Neural progenitor cell (in vitro differentiated cells): Measurements from ENCODE around the gene DYNLT3. TPM values are rescaled to one million over a fixed set of nuclear protein-coding genes. Genes with fewer than 3 reads are reported as not detected.

Experiments used
- DNase-seq: peaks from one replicate; pipeline ENCODE4 v3.0.0-alpha.2; 2016; ENCODE audit warnings: low spot score
- H2AFZ ChIP-seq: fragments of 200-600 bp; sonication (generic); replicated peaks from 2 replicates; pipeline ENCODE4 v1.6.1; 2016; ENCODE audit warnings: antibody characterized with exemption
- H3F3A ChIP-seq: fragments of 200-600 bp; sonication (generic); 2 replicates; pipeline ENCODE4 v1.6.1; 2016; ENCODE audit warnings: antibody characterized with exemption, low read depth
- H3K27ac ChIP-seq: fragments of 200-600 bp; sonication (generic); 2 replicates; pipeline ENCODE4 v1.5.1; 2016; ENCODE audit warnings: mild to moderate bottlenecking
- H3K27me3 ChIP-seq: fragments of 200-600 bp; sonication (generic); 2 replicates; pipeline ENCODE4 v1.6.1; 2016; ENCODE audit warnings: mild to moderate bottlenecking, moderate library complexity
- H3K36me3 ChIP-seq: fragments of 200-600 bp; sonication (generic); 2 replicates; pipeline ENCODE4 v1.5.1; 2016
- H3K4me1 ChIP-seq: fragments of 200-600 bp; sonication (generic); 2 replicates; pipeline ENCODE4 v1.6.1; 2016; ENCODE audit warnings: mixed run types
- H3K4me2 ChIP-seq: fragments of 200-600 bp; sonication (generic); 2 replicates; pipeline ENCODE4 v1.6.1; 2016
- H3K4me3 ChIP-seq: fragments of 200-600 bp; sonication (generic); 2 replicates; pipeline ENCODE4 v1.5.1; 2016
- H3K79me2 ChIP-seq: fragments of 200-600 bp; sonication (generic); 2 replicates; pipeline ENCODE4 v1.6.1; 2016; ENCODE audit warnings: low read depth
- H3K9ac ChIP-seq: fragments of 200-600 bp; sonication (generic); 2 replicates; pipeline ENCODE4 v1.6.1; 2016
- H3K9me3 ChIP-seq: fragments of 200-600 bp; sonication (generic); 2 replicates; pipeline ENCODE4 v1.5.1; 2016; ENCODE audit warnings: low read depth
- H4K20me1 ChIP-seq: fragments of 200-600 bp; sonication (generic); 2 replicates; pipeline ENCODE4 v1.6.1; 2016; ENCODE audit warnings: low read depth
- H3K27ac Mint-ChIP-seq: 3 replicates; pipeline ENCODE4 v1.8.0; 2021; ENCODE audit warnings: mixed read lengths
- H3K27me3 Mint-ChIP-seq: 2 replicates; pipeline ENCODE4 v1.8.0; 2022; ENCODE audit warnings: low read depth, mild to moderate bottlenecking, inconsistent platforms, moderate library complexity, mixed read lengths; ENCODE audit not compliant: insufficient read depth
- H3K36me3 Mint-ChIP-seq: 3 replicates; pipeline ENCODE4 v1.8.0; 2021; ENCODE audit warnings: mixed read lengths
- H3K4me1 Mint-ChIP-seq: 3 replicates; pipeline ENCODE4 v1.8.0; 2021; ENCODE audit warnings: mixed read lengths
- H3K4me3 Mint-ChIP-seq: 3 replicates; pipeline ENCODE4 v1.8.0; 2021; ENCODE audit warnings: mild to moderate bottlenecking, moderate library complexity, mixed read lengths
- H3K9me3 Mint-ChIP-seq: 3 replicates; pipeline ENCODE4 v1.8.0; 2020; ENCODE audit warnings: mixed read lengths
- EZH2 ChIP-seq: fragments of 200-600 bp; sonication (generic); IDR thresholded peaks from 2 replicates; pipeline ENCODE4 v1.6.1; 2017; ENCODE audit warnings: antibody characterized with exemption, mild to moderate bottlenecking, moderate library complexity
- EZH2phosphoT487 ChIP-seq: fragments of 200-600 bp; sonication (generic); IDR thresholded peaks from 2 replicates; pipeline ENCODE4 v1.6.1; 2017; ENCODE audit warnings: antibody characterized with exemption
- total RNA-seq: library from RNA; depleted of rRNA; stranded (reverse); fragments of >200 nt; gene quantifications from 2 replicates; pipeline ENCODE4 v1.2.3, GENCODE V29; 2015; ENCODE audit warnings: low replicate concordance
- TF ChIP-seq, protein P1 (sequence below): fragments of 200-600 bp; sonication (generic); IDR thresholded peaks from 2 replicates; pipeline ENCODE4 v1.5.1; 2017; ENCODE audit warnings: antibody characterized with exemption, mild to moderate bottlenecking

Gene DYNLT3
- total RNA-seq, 1 donor from 2014 or later: 12.1 TPM

DNA sequence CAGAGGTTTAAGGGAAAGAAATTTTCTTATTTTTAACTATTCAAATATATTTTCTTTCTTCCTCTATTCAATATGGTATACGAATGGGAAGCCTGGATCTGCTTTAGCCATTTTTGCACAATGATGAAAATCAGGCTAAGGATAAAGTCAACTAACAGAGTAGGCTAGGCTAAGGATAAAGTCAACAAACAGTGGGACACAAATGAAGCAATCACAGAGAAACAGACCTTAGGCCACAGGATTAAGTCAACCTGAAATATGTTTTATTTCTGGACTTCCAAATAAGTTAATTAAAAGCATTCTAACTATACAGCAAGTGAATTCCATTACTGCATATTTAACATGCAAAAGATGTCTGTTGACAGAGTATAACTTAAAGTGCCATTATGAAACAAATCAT is 17.0 kb downstream of the DYNLT3 start:
- Histone ChIP-seq H3K4me2 (no peak overlapping the region), H3K27ac (no peak overlapping the region), H2AFZ (no peak overlapping the region), H3K79me2 (no peaks in the 10 kb centered on the region), H3K36me3 (no peaks in the 10 kb centered on the region), H3K4me3 (no peak overlapping the region), H3K9ac (no peak overlapping the region), H3K9me3 (no peaks in the 10 kb centered on the region), H4K20me1 (no peaks in the 10 kb centered on the region), H3K4me1 (no peaks in the 10 kb centered on the region), H3K27me3 (no peaks in the 10 kb centered on the region), H3F3A (no peaks in the 10 kb centered on the region)
- no peaks in the 10 kb centered on the region for H3K27me3 Mint-ChIP-seq
- H3K4me3 Mint-ChIP-seq: no peak overlapping the region
- H3K4me1 Mint-ChIP-seq: no peaks in the 10 kb centered on the region
- H3K9me3 Mint-ChIP-seq: no peaks in the 10 kb centered on the region
- no peaks in the 10 kb centered on the region for H3K36me3 Mint-ChIP-seq
- TF ChIP-seq, protein P1, sequence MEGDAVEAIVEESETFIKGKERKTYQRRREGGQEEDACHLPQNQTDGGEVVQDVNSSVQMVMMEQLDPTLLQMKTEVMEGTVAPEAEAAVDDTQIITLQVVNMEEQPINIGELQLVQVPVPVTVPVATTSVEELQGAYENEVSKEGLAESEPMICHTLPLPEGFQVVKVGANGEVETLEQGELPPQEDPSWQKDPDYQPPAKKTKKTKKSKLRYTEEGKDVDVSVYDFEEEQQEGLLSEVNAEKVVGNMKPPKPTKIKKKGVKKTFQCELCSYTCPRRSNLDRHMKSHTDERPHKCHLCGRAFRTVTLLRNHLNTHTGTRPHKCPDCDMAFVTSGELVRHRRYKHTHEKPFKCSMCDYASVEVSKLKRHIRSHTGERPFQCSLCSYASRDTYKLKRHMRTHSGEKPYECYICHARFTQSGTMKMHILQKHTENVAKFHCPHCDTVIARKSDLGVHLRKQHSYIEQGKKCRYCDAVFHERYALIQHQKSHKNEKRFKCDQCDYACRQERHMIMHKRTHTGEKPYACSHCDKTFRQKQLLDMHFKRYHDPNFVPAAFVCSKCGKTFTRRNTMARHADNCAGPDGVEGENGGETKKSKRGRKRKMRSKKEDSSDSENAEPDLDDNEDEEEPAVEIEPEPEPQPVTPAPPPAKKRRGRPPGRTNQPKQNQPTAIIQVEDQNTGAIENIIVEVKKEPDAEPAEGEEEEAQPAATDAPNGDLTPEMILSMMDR: no peak
- TF ChIP-seq EZH2phosphoT487 (no peak), EZH2 (no peak)
- H3K27ac Mint-ChIP-seq: no peak overlapping the region
- no peak for DNase-seq

DNA sequence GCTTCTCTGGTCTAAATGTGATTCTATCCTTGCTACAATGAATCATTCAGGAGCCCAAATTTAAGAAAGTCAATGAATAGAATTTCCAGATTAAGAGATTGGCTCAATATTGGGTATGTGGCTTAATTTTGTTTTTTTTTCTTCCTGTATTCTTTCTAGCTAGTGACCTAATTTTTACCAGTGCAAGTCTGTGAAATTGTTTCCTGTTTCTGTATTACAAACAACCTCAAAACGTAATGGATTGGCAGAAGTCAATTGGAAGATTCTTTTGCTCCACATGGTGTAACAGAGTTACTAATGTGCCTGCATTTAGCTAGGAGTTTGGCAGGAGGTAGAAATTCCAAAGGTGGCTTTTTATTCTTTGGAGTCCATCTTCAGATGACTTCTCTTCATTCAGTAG is 17.6 kb downstream of the DYNLT3 start:
- no peaks in the 10 kb centered on the region for H3K36me3 ChIP-seq
- H3K4me3 Mint-ChIP-seq: no peak overlapping the region
- H3K9me3 Mint-ChIP-seq: no peaks in the 10 kb centered on the region
- H3K4me1 Mint-ChIP-seq: no peaks in the 10 kb centered on the region
- no peaks in the 10 kb centered on the region for H3K4me1 ChIP-seq
- no peak for DNase-seq
- H3F3A ChIP-seq: no peaks in the 10 kb centered on the region
- no peak overlapping the region for H3K27ac ChIP-seq
- H3K9me3 ChIP-seq: no peaks in the 10 kb centered on the region
- H3K4me3 ChIP-seq: no peak overlapping the region
- no peak overlapping the region for H2AFZ ChIP-seq
- H3K4me2 ChIP-seq: no peak overlapping the region
- no peaks in the 10 kb centered on the region for H3K27me3 Mint-ChIP-seq
- H3K27me3 ChIP-seq: no peaks in the 10 kb centered on the region
- TF ChIP-seq EZH2 (no peak), EZH2phosphoT487 (no peak)
- TF ChIP-seq, protein P1: no peak
- no peak overlapping the region for H3K27ac Mint-ChIP-seq
- no peaks in the 10 kb centered on the region for H3K79me2 ChIP-seq
- no peaks in the 10 kb centered on the region for H4K20me1 ChIP-seq
- no peaks in the 10 kb centered on the region for H3K36me3 Mint-ChIP-seq
- H3K9ac ChIP-seq: no peak overlapping the region

DNA sequence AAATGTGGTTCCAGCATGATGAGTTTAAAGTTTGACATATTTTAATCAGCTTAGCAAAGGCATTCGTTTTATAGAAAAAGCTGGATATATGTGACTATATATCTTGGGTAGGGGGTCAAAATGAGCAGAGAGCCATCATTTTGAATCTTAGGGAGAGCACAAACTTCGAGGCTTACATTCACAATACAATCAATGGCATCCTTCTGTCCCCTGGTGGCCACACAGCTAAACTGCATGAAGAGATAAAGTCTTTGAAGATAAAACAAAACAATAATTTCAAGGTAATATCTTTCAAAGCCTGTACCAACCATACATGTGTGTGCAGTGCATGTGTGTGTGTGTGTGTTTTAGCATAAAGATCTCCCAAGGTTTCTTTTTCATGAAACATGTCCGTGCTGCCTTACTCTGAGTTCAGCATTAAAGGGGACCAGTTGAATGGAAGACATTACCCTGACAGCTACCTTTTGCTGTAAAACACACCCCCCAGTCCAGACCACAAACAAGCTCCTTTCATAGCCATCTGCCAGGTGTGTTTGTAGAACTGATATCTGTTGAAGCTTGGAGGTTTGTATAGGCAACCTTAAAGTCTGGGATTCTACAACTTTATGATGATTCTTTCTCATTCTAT is 22.0 kb downstream of the DYNLT3 start:
- Histone ChIP-seq H4K20me1 (no peaks in the 10 kb centered on the region), H3F3A (no peaks in the 10 kb centered on the region), H3K9ac (no peak overlapping the region), H3K4me1 (no peaks in the 10 kb centered on the region), H3K27me3 (no peaks in the 10 kb centered on the region), H3K4me2 (no peak overlapping the region), H3K4me3 (no peak overlapping the region), H3K27ac (no peak overlapping the region), H3K36me3 (no peaks in the 10 kb centered on the region), H3K79me2 (no peaks in the 10 kb centered on the region), H2AFZ (no peak overlapping the region), H3K9me3 (no peaks in the 10 kb centered on the region)
- Mint-ChIP-seq H3K4me1 (no peaks in the 10 kb centered on the region), H3K27ac (no peak overlapping the region), H3K4me3 (no peak overlapping the region), H3K36me3 (no peaks in the 10 kb centered on the region), H3K27me3 (no peaks in the 10 kb centered on the region), H3K9me3 (no peaks in the 10 kb centered on the region)
- peak; percentile 40 for DNase-seq
- TF ChIP-seq EZH2: no peak
- TF ChIP-seq EZH2phosphoT487: no peak
- TF ChIP-seq, protein P1: peak; percentile 80
